HepG2 (cell line): Measurements from ENCODE around the gene WDR73. TPM values are rescaled to one million over a fixed set of nuclear protein-coding genes. Genes with fewer than 3 reads are reported as not detected.

Source experiments
- ATF4 ChIP-seq, 2 experiments: fragments of 450-650 bp in 1 of 2; sonication (generic) in 1 of 2; formaldehyde crosslinking; IDR thresholded peaks; 2 replicates each; pipeline versions ENCODE4 v1.5.0 to v1.8.0; 2020 to 2022; ENCODE audit warnings: mild to moderate bottlenecking in 1 of 2, missing genetic modification reagents in 1 of 2
- EED ChIP-seq: sonication (generic); formaldehyde crosslinking; IDR thresholded peaks from 2 replicates; pipeline ENCODE4 v1.5.0; 2020; ENCODE audit warnings: mild to moderate bottlenecking, missing genetic modification reagents
- FOXC1 ChIP-seq: sonication (generic); formaldehyde crosslinking; IDR thresholded peaks from 2 replicates; pipeline ENCODE4 v1.8.0; 2022; ENCODE audit warnings: mild to moderate bottlenecking, missing genetic modification reagents, borderline replicate concordance
- GFI1 ChIP-seq: sonication (generic); formaldehyde crosslinking; IDR thresholded peaks from 2 replicates; pipeline ENCODE4 v1.5.0; 2020; ENCODE audit warnings: missing genetic modification reagents, mild to moderate bottlenecking, borderline replicate concordance
- HMG20A ChIP-seq: IDR thresholded peaks from 2 replicates; pipeline ENCODE4 v1.6.1; 2016; ENCODE audit warnings: borderline replicate concordance
- HNF4G ChIP-seq, 2 experiments: sonication (generic) in 1 of 2; formaldehyde crosslinking in 1 of 2; IDR thresholded peaks; 2 replicates each; pipeline versions ENCODE4 v1.4.0 to v1.6.1; 2011 to 2020; ENCODE audit warnings: borderline replicate concordance in 2 of 2, low read depth in 2 of 2, mild to moderate bottlenecking in 2 of 2, low read length in 1 of 2, missing genetic modification reagents in 1 of 2, moderate library complexity in 1 of 2
- HOXA5 ChIP-seq: sonication (generic); formaldehyde crosslinking; IDR thresholded peaks from 2 replicates; pipeline ENCODE4 v1.4.0; 2020; ENCODE audit warnings: missing genetic modification reagents
- KLF12 ChIP-seq: sonication (generic); formaldehyde crosslinking; IDR thresholded peaks from 2 replicates; pipeline ENCODE4 v1.4.0; 2020; ENCODE audit warnings: missing genetic modification reagents, borderline replicate concordance
- MAX ChIP-seq: IDR thresholded peaks from 2 replicates; pipeline ENCODE4 v1.6.1; 2012; ENCODE audit warnings: inconsistent platforms
- SOX13 ChIP-seq, 3 experiments: fragments of 450-650 bp in 1 of 3; sonication (generic) in 1 of 3; formaldehyde crosslinking in 1 of 3; IDR thresholded peaks in 2 of 3; conservative IDR thresholded peaks in 1 of 3; 2 replicates each; pipeline versions ENCODE4 v1.5.0 to v1.6.1; 2016 to 2020; ENCODE audit warnings: antibody characterized with exemption in 1 of 3, mild to moderate bottlenecking in 1 of 3, missing compliant biosample characterization in 1 of 3, missing genetic modification reagents in 1 of 3, moderate library complexity in 1 of 3
- TGIF2 ChIP-seq: IDR thresholded peaks from 2 replicates; pipeline ENCODE4 v1.6.1; 2016; ENCODE audit warnings: control low read depth, missing compliant biosample characterization
- ZKSCAN8 ChIP-seq: IDR thresholded peaks from 2 replicates; pipeline ENCODE4 v1.6.1; 2016; ENCODE audit warnings: borderline replicate concordance, missing genetic modification reagents, missing compliant biosample characterization
- ZNF142 ChIP-seq: sonication (generic); formaldehyde crosslinking; IDR thresholded peaks from 2 replicates; pipeline ENCODE4 v1.4.0; 2020; ENCODE audit warnings: missing genetic modification reagents
- ZNF333 ChIP-seq: sonication (generic); formaldehyde crosslinking; IDR thresholded peaks from 2 replicates; pipeline ENCODE4 v1.4.0; 2020; ENCODE audit warnings: mild to moderate bottlenecking, missing genetic modification reagents, borderline replicate concordance
- ZNF547 ChIP-seq: sonication (generic); formaldehyde crosslinking; IDR thresholded peaks from 2 replicates; pipeline ENCODE4 v1.5.1; 2020; ENCODE audit warnings: mild to moderate bottlenecking, missing genetic modification reagents
- ZNF574 ChIP-seq: sonication (generic); formaldehyde crosslinking; IDR thresholded peaks from 2 replicates; pipeline ENCODE4 v1.4.0; 2020; ENCODE audit warnings: missing genetic modification reagents
- polyA plus RNA-seq, 8 experiments: library from polyadenylated mRNA; depleted of rRNA in 3 of 8; stranded (reverse) in 7 of 8; unstranded in 1 of 8; fragments of >200 nt; fragmentation: Illumina TruSeq in 4 of 8; extraction: Trizol in 4 of 8; gene quantifications; 2 replicates each; pipeline versions ENCODE4 v1.2.1 to v1.2.3, GENCODE V29; 2011 to 2016; ENCODE audit warnings: low read depth in 4 of 8, missing spikeins in 1 of 8, mixed read lengths in 1 of 8; ENCODE audit not compliant: insufficient read depth in 1 of 8
- total RNA-seq, 5 experiments: library from RNA; depleted of rRNA; stranded (reverse); fragments of >200 nt; fragmentation: Illumina TruSeq; extraction: Trizol; gene quantifications; 2 replicates each; pipeline ENCODE4 v1.2.3, GENCODE V29; 2016; ENCODE audit warnings: low read depth in 1 of 5

The WDR73 gene
- total and polyA plus RNA-seq, 2 of the 13 experiments (the other 11 are each of a cell fraction or from before 2014, with no cell fraction given): 20.0 to 35.5 TPM

GRCh38 chr15:84633311-84634227 lies 20.5 kb downstream of the WDR73 start (continued):
- 0 out of 2 replicates have a peak, but pooled peaks have one; percentile 30 for TF ChIP-seq KLF12 (CRISPR knock-in tag)
- 0 out of 4 replicates have a peak, but pooled peaks of 1 of the 2 experiments have one; percentile 25 for TF ChIP-seq ATF4 (CRISPR knock-in tag; IDR thresholded peaks at IDR 0.05)
- 0 out of 2 replicates have a peak, but pooled peaks have one; percentile 6 for TF ChIP-seq FOXC1 (CRISPR knock-in tag)
- TF ChIP-seq ZNF574 (CRISPR knock-in tag): peak; percentile 69
- peak; percentile 86 for TF ChIP-seq ZNF142 (CRISPR knock-in tag)
- peak; percentile 43; the same call in 1 of the 2 replicates for TF ChIP-seq HOXA5 (CRISPR knock-in tag)
- TF ChIP-seq GFI1 (CRISPR knock-in tag): peak; percentile 45; the same call in 1 of the 2 replicates
- TF ChIP-seq TGIF2 (CRISPR knock-in tag): peak; percentile 61; the same call in 1 of the 2 replicates
- TF ChIP-seq ZKSCAN8 (CRISPR knock-in tag): no peak
- no peak for TF ChIP-seq SOX13 (IDR thresholded peaks at IDR 0.05)
- TF ChIP-seq SOX13 (CRISPR knock-in tag; conservative IDR thresholded peaks at IDR 0.05 in 1 of 2, IDR thresholded peaks at IDR 0.05 in 1 of 2): peak in 1 of 2 experiments; percentile 62; a peak in 2 of 4 replicates
- no peak for TF ChIP-seq HNF4G (IDR thresholded peaks at IDR 0.05; ENCODE audit: borderline replicate concordance, low read depth, low read length)
- peak; percentile 13; the same call in 1 of the 2 replicates for TF ChIP-seq HNF4G (CRISPR knock-in tag; IDR thresholded peaks at IDR 0.05; ENCODE audit: borderline replicate concordance, low read depth)
- TF ChIP-seq ZNF333 (CRISPR knock-in tag): peak; percentile 17; the same call in 1 of the 2 replicates
- peak; percentile 74; the same call in 1 of the 2 replicates for TF ChIP-seq EED (CRISPR knock-in tag)
- 0 out of 2 replicates have a peak, but pooled peaks have one; percentile 59 for TF ChIP-seq ZNF547 (CRISPR knock-in tag)
- no peak; the same call in none of the 2 replicates for TF ChIP-seq MAX
- TF ChIP-seq HMG20A: no peak
